Esophagus squamous epithelium (tissue), 5 donors: ENCODE results near the gene GAL. TPM values are rescaled to one million over a fixed set of nuclear protein-coding genes. Genes with fewer than 3 reads are reported as not detected.

Experiments
- DNase-seq: peaks from one replicate; lab custom pipeline; 2025; lab: John Stamatoyannopoulos, UW
- H3K27ac ChIP-seq, 4 donors: fragments of 200-600 bp; sonication (generic); one replicate each; pipeline ENCODE4 v1.5.1; 2016 to 2019; ENCODE audit warnings: mild to moderate bottlenecking in 1 of 4
- H3K27me3 ChIP-seq, 4 donors: fragments of 200-600 bp; sonication (generic); 1 replicate in 3 of 4; 2 replicates in 1 of 4; pipeline versions ENCODE4 v1.5.1 to v1.6.0; 2017 to 2021; ENCODE audit warnings: antibody characterized with exemption in 1 of 4
- H3K36me3 ChIP-seq, 3 donors: fragments of 200-600 bp; sonication (generic); one replicate each; pipeline ENCODE4 v1.5.1; 2016 to 2019
- H3K4me1 ChIP-seq, 3 donors: fragments of 200-600 bp; sonication (generic); one replicate each; pipeline ENCODE4 v1.5.1; 2017 to 2019
- H3K4me3 ChIP-seq, 4 donors: fragments of 200-600 bp; sonication (generic); 1 replicate in 3 of 4; 2 replicates in 1 of 4; pipeline ENCODE4 v1.5.1; 2016 to 2019; ENCODE audit warnings: mild to moderate bottlenecking in 2 of 4, moderate library complexity in 1 of 4
- H3K9me3 ChIP-seq, 3 donors: fragments of 200-600 bp; sonication (generic); one replicate each; pipeline ENCODE4 v1.5.1; 2016 to 2019
- CTCF ChIP-seq, 6 experiments: fragments of 450-650 bp in 4 of 6; fragments of 200-600 bp in 2 of 6; sonication (generic) in 2 of 6; IDR thresholded peaks; one replicate each; pipeline ENCODE4 v1.5.1; 2016 to 2019; ENCODE audit warnings: antibody characterized with exemption in 6 of 6, mild to moderate bottlenecking in 4 of 6, moderate library complexity in 4 of 6
- POLR2A ChIP-seq, 4 donors: fragments of 450-650 bp; IDR thresholded peaks; one replicate each; pipeline ENCODE4 v1.6.1; 2017; ENCODE audit warnings: antibody characterized with exemption in 4 of 4, mild to moderate bottlenecking in 4 of 4, moderate library complexity in 3 of 4
- WGBS, 2 donors: methylation state at CpG; one replicate each; pipeline ENCODE4 v1.1.5; 2018; 5-methylcytosine and 5-hydroxymethylcytosine counted together
- intact Hi-C: fragments of 100-400 bp; cut with DNase I; formaldehyde crosslinking; loops from one replicate; pipeline ENCODE4 v1.15.0; 2022
- total RNA-seq, 4 donors: library from RNA; depleted of rRNA; stranded (reverse); fragments of >200 nt; gene quantifications; one replicate each; pipeline ENCODE4 v1.1.0, GENCODE V29; 2016
- donor health status: DM: yes; HTN: yes; CAD: no.

GAL gene
- total RNA-seq, 4 donors from 2014 or later: 2.2 TPM; not detected in 3

GRCh38 chr11:68690671-68691401 is 6.5 kb downstream of the GAL start:
- intact Hi-C loops: no loop called here
- peaks cover 0 to 85% (median 2%) of the 10 kb centered on the region in 4 donors for H3K27me3 ChIP-seq

GRCh38 chr11:68691402-68691784 is 7.0 kb downstream of the GAL start:
- intact Hi-C loops: no loop called here
- H3K9me3 ChIP-seq: no peaks in the 10 kb centered on the region
- 78 to 84% methylated on average over 9 of the region's 9 CpGs for WGBS, 2 donors
- peaks cover 0 to 83% (median 0%) of the 10 kb centered on the region in 4 donors for H3K27me3 ChIP-seq
- TF ChIP-seq CTCF (IDR thresholded peaks at IDR 0.05) (no peak), POLR2A (IDR thresholded peaks at IDR 0.05) (no peak)
- no peak overlapping the region for H3K4me3 ChIP-seq
- H3K27ac ChIP-seq: no peak overlapping the region
- H3K4me1 ChIP-seq: no peaks in the 10 kb centered on the region
- DNase-seq: no peak
- H3K36me3 ChIP-seq: no peaks in the 10 kb centered on the region

More at GRCh38 chr11:68690671-68691401, 6.5 kb downstream of the GAL start:
- Histone ChIP-seq H3K27ac (no peak overlapping the region), H3K4me3 (no peak overlapping the region), H3K4me1 (no peaks in the 10 kb centered on the region), H3K9me3 (no peaks in the 10 kb centered on the region), H3K36me3 (no peaks in the 10 kb centered on the region)
- TF ChIP-seq CTCF (IDR thresholded peaks at IDR 0.05): no peak
- 56 to 69% methylated on average over 14 to 16 of the region's 16 CpGs for WGBS, 2 donors
- DNase-seq: no peak

GRCh38 chr11:68692115-68692514 is 7.8 kb downstream of the GAL start:
- H3K4me1 ChIP-seq: no peaks in the 10 kb centered on the region
- H3K27me3 ChIP-seq: peaks cover 0 to 76% (median 0%) of the 10 kb centered on the region in 4 donors
- no peak for DNase-seq
- intact Hi-C loops: no loop called here
- TF ChIP-seq CTCF (IDR thresholded peaks at IDR 0.05): no peak
- no peak for TF ChIP-seq POLR2A (IDR thresholded peaks at IDR 0.05)
- H3K4me3 ChIP-seq: no peak overlapping the region
- H3K36me3 ChIP-seq: no peaks in the 10 kb centered on the region
- no peaks in the 10 kb centered on the region for H3K9me3 ChIP-seq
- 70 to 81% methylated on average over 9 to 10 of the region's 10 CpGs for WGBS, 2 donors
- H3K27ac ChIP-seq: no peak overlapping the region

GRCh38 chr11:68692871-68693483 is 8.6 kb downstream of the GAL start:
- H3K4me3 ChIP-seq: no peak overlapping the region
- no peaks in the 10 kb centered on the region for H3K36me3 ChIP-seq
- no peak for TF ChIP-seq POLR2A (IDR thresholded peaks at IDR 0.05)
- no peak for TF ChIP-seq CTCF (IDR thresholded peaks at IDR 0.05)
- H3K27me3 ChIP-seq: peaks cover 0 to 67% (median 0%) of the 10 kb centered on the region in 4 donors
- no peak for DNase-seq
- H3K9me3 ChIP-seq: no peaks in the 10 kb centered on the region
- no peaks in the 10 kb centered on the region for H3K4me1 ChIP-seq
- no peak overlapping the region for H3K27ac ChIP-seq
- intact Hi-C loops: no loop called here
- WGBS, 2 donors: 84 to 97% methylated on average over 5 to 11 of the region's 15 CpGs

- no peak overlapping the region for H3K4me3 ChIP-seq
- 77 to 83% methylated on average over 2 of the region's 10 CpGs for WGBS, 2 donors
- intact Hi-C loops: no loop called here
These were observed 9.1 kb downstream of the GAL start for GRCh38 chr11:68693484-68693882.

More at GRCh38 chr11:68693484-68693882, 9.1 kb downstream of the GAL start:
- peaks cover 0 to 62% (median 0%) of the 10 kb centered on the region in 4 donors for H3K27me3 ChIP-seq
- TF ChIP-seq CTCF (IDR thresholded peaks at IDR 0.05): no peak
- no peak for TF ChIP-seq POLR2A (IDR thresholded peaks at IDR 0.05)
- no peak overlapping the region for H3K27ac ChIP-seq
- no peaks in the 10 kb centered on the region for H3K36me3 ChIP-seq
- H3K9me3 ChIP-seq: no peaks in the 10 kb centered on the region
- no peaks in the 10 kb centered on the region for H3K4me1 ChIP-seq
- DNase-seq: no peak
